NCI-H1105 (cell line): ENCODE measurements around the gene RRAD.
"Not testable (repeated sequence)": the region's sequence is repeated elsewhere in the genome, so short reads cannot be mapped to it uniquely, and the experiment has no call there.

ENCODE experiments used
- DNase-seq: peaks from one replicate; lab custom pipeline; 2025; lab: John Stamatoyannopoulos, UW

RRAD gene, protein sequence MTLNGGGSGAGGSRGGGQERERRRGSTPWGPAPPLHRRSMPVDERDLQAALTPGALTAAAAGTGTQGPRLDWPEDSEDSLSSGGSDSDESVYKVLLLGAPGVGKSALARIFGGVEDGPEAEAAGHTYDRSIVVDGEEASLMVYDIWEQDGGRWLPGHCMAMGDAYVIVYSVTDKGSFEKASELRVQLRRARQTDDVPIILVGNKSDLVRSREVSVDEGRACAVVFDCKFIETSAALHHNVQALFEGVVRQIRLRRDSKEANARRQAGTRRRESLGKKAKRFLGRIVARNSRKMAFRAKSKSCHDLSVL

DNA sequence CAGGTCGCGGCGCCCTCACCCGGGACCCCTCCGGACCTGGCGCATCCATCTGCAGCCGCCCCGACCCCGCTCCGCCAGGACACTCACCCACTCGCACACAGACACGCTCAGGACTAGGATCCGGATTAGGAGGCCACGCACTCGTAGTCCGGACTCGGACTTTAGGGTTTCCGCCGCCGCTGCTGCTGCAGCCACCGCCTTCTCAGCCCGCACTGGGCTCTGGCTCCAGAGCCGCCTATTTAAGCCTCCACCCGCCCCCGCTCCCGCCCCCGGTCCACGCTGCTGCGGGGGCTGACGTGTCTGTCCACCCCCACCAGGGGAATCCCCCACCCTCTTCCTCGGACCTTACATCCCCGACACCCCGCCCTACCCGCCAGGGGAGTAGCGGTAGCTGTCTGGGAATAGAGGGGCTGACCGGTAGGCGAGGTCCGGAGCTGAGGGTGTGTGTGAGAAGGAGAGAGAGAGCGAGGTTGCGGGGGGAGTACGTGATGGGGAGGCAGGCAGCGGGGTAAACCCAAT is at the start of gene RRAD:
Gene RRAD, minus strand, starts transcription at position 214 of the 519 bp plus-strand sequence. CDS start 356 bp downstream, outside the sequence.
- DNase-seq, result no peak

- DNase-seq, result not testable (repeated sequence)
These were observed 49.6 kb upstream of the RRAD start for GRCh38 chr16:66974932-66975246.

DNA sequence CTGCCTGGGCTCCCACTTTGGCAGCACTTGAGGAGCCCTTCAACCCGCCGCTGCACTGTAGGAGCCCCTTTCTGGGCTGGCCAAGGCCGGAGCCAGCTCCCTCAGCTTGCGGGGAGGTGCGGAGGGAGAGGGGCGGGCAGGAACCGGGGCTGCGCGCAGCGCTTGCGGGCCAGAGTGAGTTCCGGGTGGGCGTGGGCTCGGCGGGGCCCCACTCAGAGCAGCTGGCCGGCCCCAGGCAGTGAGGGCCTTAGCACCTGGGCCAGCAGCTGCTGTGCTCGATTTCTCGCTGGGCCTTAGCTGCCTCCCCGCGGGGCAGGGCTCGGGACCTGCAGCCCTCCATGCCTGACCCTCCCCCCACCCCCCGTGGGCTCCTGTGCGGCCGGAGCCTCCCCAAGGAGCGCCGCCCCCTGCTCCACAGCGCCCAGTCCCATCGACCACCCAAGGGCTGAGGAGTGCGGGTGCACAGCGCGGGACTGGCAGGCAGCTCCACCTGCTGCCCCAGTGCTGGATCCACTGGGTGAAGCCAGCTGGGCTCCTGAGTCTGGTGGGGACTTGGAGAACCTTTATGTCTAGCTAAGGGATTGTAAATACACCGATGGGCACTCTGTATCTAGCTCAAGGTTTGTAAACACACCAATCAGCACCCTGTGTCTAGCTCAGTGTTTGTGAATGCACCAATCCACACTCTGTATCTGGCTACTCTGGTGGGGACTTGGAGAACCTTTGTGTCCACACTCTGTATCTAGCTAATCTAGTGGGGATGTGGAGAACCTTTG is 49.0 kb upstream of the RRAD start:
- DNase-seq, result not testable (repeated sequence)

DNA sequence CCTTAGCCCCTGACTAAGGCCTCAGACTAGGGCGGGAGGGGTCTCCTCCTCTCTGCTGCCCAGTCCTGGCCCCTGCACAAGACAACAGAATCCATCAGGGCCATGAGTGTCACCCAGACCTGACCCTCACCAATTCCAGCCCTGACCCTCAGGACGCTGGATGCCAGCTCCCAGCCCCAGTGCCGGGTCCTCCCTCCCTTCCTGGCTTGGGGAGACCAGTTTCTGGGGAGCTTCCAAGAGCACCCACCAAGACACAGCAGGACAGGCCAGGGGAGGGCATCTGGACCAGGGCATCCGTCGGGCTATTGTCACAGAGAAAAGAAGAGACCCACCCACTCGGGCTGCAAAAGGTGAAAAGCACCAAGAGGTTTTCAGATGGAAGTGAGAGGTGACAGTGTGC is 48.4 kb upstream of the RRAD start:
- DNase-seq, result no peak

GRCh38 chr16:66972983-66973382 is 47.6 kb upstream of the RRAD start:
- DNase-seq, result no peak

- no peak for DNase-seq
These were observed 45.7 kb upstream of the RRAD start for GRCh38 chr16:66970775-66971720.

- no peak for DNase-seq
These were observed 43.5 kb upstream of the RRAD start for GRCh38 chr16:66968847-66969246.

DNA sequence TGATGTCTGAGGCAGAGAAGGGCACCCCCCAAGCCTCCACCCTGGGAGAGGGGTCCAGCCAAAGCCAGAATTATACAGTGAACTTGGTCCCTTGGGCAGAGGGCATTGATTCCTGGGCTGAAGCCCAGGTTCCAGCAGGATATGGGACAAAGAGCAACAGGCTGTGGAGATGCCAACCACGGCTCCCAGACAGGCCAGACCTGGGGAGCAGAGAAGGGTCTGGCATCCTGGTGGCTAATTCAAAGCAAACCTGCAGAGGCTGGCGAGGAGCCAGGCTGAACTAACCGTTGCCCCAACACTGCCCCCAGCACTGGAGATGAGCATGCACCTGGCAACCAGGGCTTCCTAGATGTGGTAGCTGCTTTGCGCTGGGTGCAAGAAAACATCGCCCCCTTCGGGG is 38.7 kb upstream of the RRAD start:
- no peak for DNase-seq

DNA sequence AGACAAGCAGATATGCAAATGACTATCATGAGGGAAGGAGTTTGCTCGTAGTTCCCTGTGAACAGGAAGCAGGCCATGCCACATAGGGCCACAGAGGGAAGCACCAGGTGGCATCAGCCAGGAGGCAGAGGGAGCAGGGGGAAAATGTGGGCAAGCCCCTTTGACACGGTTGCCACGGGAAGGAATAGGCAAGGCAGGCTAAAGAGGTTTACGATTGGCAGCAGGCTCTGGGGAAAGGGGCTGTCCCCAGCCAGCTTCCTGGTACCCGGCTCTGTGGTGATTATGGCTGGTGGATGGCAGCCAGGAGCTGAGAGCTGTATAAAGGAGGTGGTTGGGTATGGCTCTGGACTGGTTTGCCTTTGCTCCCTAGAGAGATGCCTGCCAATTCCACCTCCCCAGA is 36.6 kb upstream of the RRAD start:
- DNase-seq, result no peak

GRCh38 chr16:66961065-66961744 is 35.9 kb upstream of the RRAD start, which contains the start of gene CES3:
Gene CES3, plus strand, starts transcription at chr16:66961266. Its CDS starts 42 bp downstream, at chr16:66961308.
- no peak for DNase-seq

GRCh38 chr16:66960270-66960669 is 34.9 kb upstream of the RRAD start:
- no peak for DNase-seq

GRCh38 chr16:66959704-66960161 is 34.4 kb upstream of the RRAD start:
- DNase-seq, result no peak

- DNase-seq, result no peak
These were observed 33.7 kb upstream of the RRAD start for GRCh38 chr16:66958857-66959703.

DNA sequence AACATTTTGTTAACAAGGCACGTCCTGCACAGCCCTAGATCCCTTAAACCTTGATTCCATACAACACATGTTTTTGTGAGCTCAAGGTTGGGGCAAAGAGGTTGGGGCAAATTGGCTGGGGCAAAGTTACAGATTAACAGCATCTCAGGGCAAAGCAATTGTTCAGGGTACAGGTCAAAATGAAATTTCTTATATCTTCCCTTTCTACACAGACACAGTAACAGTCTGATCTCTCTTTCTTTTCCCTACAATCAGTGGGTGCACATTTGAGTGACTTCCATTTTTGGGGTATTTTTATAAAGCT is 30.8 kb upstream of the RRAD start:
- not testable (repeated sequence) for DNase-seq

GRCh38 chr16:66955363-66956153 is 30.2 kb upstream of the RRAD start:
- DNase-seq, result not testable (repeated sequence)

DNA sequence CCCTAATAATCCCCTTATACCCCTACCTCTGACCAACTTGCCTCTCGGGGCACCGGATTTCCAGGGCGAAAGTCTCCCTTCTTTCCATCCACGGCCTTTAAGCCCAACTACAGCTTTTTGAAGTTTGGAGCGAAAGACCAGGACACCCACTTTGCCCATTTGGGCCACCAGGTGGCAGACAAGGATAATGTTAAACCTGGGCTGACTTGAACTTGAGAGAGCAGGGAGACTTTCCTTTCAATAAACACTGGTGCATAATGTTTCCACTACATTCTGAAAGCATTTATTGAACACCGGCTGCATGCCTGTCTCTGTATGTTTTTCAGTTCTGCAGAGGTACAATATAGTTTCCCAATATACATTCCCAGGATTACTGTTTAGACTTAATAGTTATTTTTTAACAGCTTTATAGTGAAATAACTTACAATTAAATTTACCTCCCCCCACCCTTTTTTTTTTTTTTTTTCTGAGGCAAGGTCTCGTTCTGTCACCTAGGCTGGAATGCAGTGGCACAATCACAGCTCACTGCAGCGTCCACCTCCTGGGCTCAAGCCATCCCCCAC is 28.8 kb upstream of the RRAD start:
- no peak for DNase-seq

DNA sequence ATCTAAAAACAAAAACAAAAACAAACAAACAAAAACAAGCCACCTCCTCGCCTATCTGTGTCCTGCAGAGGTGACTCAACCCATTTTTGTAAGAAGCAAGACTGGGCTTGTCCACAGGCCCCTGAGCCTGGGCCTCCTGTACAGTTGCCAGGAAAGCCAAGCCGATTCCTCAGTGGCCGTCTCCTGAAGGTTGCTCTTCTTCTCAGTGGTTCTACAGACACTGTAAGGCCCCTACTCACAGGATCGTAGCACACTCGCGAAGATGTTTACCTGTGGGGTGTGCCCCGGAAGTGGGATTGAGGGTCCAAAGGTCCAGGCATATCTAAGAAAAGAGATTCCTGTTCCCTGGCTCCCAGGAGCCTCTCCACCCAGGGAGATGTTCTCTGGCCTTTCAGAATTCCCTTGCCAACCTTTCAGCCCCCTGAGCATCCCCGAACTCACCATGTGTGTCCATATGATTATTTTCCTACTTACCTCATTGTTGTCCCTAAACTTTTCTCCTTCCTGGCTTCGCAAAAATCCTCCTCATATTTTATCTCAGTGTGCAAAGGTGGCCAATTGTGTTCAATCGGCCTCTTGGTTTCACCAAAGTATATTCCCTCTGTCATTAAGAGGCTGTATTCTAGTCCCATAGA is 28.2 kb upstream of the RRAD start:
- DNase-seq, result no peak

DNA sequence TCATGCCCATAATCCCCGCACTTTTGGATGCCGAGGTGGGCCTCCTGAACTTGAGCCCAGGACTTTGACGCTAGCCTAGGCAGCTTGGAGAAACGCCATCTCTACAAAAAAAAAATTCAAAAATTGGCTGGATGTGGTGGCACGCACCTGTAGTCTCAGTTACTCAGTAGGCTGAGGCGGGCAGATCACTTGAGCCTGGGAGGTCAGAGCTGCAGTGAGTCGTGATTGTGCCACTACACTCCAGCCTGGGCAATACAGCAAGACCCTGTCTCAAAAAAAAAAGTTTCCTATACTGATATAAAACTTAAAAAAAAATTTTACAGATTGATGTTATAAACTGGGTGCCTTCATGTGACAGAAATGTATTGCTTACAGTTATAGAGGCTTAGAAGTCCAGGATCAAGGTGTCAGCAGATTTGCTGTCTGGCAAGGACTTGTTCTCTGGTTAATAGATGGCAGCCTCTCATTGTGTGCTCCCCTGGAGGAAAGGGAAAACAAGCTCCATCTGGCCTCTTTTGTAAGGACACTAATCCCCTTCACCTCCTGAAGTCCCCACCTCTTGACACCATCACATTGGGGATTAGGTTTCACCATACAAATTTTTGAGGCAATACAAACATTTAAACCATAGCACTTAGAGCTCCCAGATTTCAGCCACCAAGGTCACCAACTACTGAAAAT is 27.2 kb upstream of the RRAD start:
- DNase-seq, result no peak
